H9 (cell line): ENCODE measurements around the gene SBK3. TPM values are rescaled to one million over a fixed set of nuclear protein-coding genes. Genes with fewer than 3 reads are reported as not detected.

ENCODE experiments used
- DNase-seq: peaks from one replicate; pipeline ENCODE4 v3.0.0-alpha.2; 2017
- H2AFZ ChIP-seq: one replicate; pipeline ENCODE4 v1.6.1; 2013; ENCODE audit warnings: mild to moderate bottlenecking, low read length, control low read depth, moderate library complexity
- H2AK5ac ChIP-seq: 2 replicates; pipeline ENCODE4 v1.6.1; 2013; ENCODE audit warnings: low read length, control low read depth, mixed read lengths; ENCODE audit not compliant: insufficient read length
- H2BK120ac ChIP-seq: one replicate; pipeline ENCODE4 v1.6.1; 2013; ENCODE audit warnings: low read depth, mild to moderate bottlenecking, low read length, control low read depth, inconsistent platforms; ENCODE audit not compliant: poor library complexity, severe bottlenecking
- H2BK12ac ChIP-seq: 2 replicates; pipeline ENCODE4 v1.6.1; 2013; ENCODE audit warnings: low read length, control low read depth, mixed read lengths, low read depth; ENCODE audit not compliant: insufficient read length
- H2BK15ac ChIP-seq: 2 replicates; pipeline ENCODE4 v1.6.1; 2013; ENCODE audit warnings: low read depth, low read length, control low read depth
- H2BK20ac ChIP-seq: one replicate; pipeline ENCODE4 v1.6.1; 2013; ENCODE audit warnings: low read depth, mild to moderate bottlenecking, low read length, control low read depth, inconsistent platforms; ENCODE audit not compliant: poor library complexity, severe bottlenecking
- H2BK5ac ChIP-seq: 2 replicates; pipeline ENCODE4 v1.6.1; 2013; ENCODE audit warnings: low read length, control low read depth, mixed read lengths; ENCODE audit not compliant: insufficient read length
- H3K14ac ChIP-seq: 2 replicates; pipeline ENCODE4 v1.6.1; 2013; ENCODE audit warnings: low read length, control low read depth; ENCODE audit not compliant: insufficient read depth
- H3K18ac ChIP-seq: 2 replicates; pipeline ENCODE4 v1.6.1; 2013; ENCODE audit warnings: low read depth, mild to moderate bottlenecking, mixed read lengths, low read length, control low read depth; ENCODE audit not compliant: insufficient read length
- H3K23ac ChIP-seq: 2 replicates; pipeline ENCODE4 v1.6.1; 2013; ENCODE audit warnings: low read length, control low read depth, mixed read lengths, low read depth; ENCODE audit not compliant: insufficient read length
- H3K23me2 ChIP-seq: 2 replicates; pipeline ENCODE4 v1.6.1; 2013; ENCODE audit warnings: low read depth, mild to moderate bottlenecking, mixed read lengths, low read length, control low read depth; ENCODE audit not compliant: insufficient read length, poor library complexity, severe bottlenecking
- H3K27ac ChIP-seq: 2 replicates; pipeline ENCODE4 v1.5.1; 2013; ENCODE audit warnings: low read length, control low read depth, mixed read lengths, low read depth; ENCODE audit not compliant: insufficient read length
- H3K27me3 ChIP-seq: 2 replicates; pipeline ENCODE4 v1.6.1; 2013; ENCODE audit warnings: low read length, control low read depth, inconsistent platforms; ENCODE audit not compliant: insufficient read depth
- H3K4ac ChIP-seq: 2 replicates; pipeline ENCODE4 v1.6.1; 2013; ENCODE audit warnings: low read depth, mild to moderate bottlenecking, control low read depth, inconsistent platforms, low read length, moderate library complexity
- H3K4me1 ChIP-seq: 2 replicates; pipeline ENCODE4 v1.6.1; 2013; ENCODE audit warnings: low read length, control low read depth, inconsistent platforms; ENCODE audit not compliant: insufficient read depth
- H3K4me2 ChIP-seq: 2 replicates; pipeline ENCODE4 v1.6.1; 2013; ENCODE audit warnings: low read length, control low read depth, mixed read lengths; ENCODE audit not compliant: insufficient read length, insufficient read depth
- H3K56ac ChIP-seq: 2 replicates; pipeline ENCODE4 v1.6.1; 2013; ENCODE audit warnings: low read depth, mild to moderate bottlenecking, mixed read lengths, low read length, control low read depth; ENCODE audit not compliant: insufficient read length
- H3K79me1 ChIP-seq: 2 replicates; pipeline ENCODE4 v1.6.1; 2013; ENCODE audit warnings: low read depth, mild to moderate bottlenecking, moderate library complexity, low read length, control low read depth, inconsistent platforms; ENCODE audit not compliant: insufficient read depth, poor library complexity, severe bottlenecking
- H3K79me2 ChIP-seq: 2 replicates; pipeline ENCODE4 v1.6.1; 2013; ENCODE audit warnings: low read length, control low read depth, inconsistent platforms; ENCODE audit not compliant: insufficient read depth
- H3K9ac ChIP-seq: 2 replicates; pipeline ENCODE4 v1.6.1; 2013; ENCODE audit warnings: low read length, control low read depth, mixed read lengths; ENCODE audit not compliant: insufficient read length; ENCODE audit errors: extremely low read depth
- H3K9me3 ChIP-seq: one replicate; pipeline ENCODE4 v1.6.1; 2013; ENCODE audit warnings: low read depth, low read length, inconsistent platforms; ENCODE audit not compliant: control insufficient read depth
- H3T11ph ChIP-seq: one replicate; pipeline ENCODE4 v1.6.1; 2013; ENCODE audit warnings: mild to moderate bottlenecking, low read length, control low read depth, inconsistent platforms
- H4K20me1 ChIP-seq: one replicate; pipeline ENCODE4 v1.6.1; 2013; ENCODE audit not compliant: control insufficient read depth, insufficient read length, insufficient read depth
- H4K5ac ChIP-seq: 2 replicates; pipeline ENCODE4 v1.6.1; 2013; ENCODE audit warnings: low read depth, mild to moderate bottlenecking, mixed read lengths, low read length, control low read depth; ENCODE audit not compliant: insufficient read length
- H4K8ac ChIP-seq: replicated peaks from 2 replicates; pipeline ENCODE4 v1.6.1; 2013; ENCODE audit warnings: low read length, control low read depth, mixed read lengths, low read depth; ENCODE audit not compliant: insufficient read length
- H4K91ac ChIP-seq: 2 replicates; pipeline ENCODE4 v1.6.1; 2013; ENCODE audit warnings: low read depth, mild to moderate bottlenecking, moderate library complexity, mixed read lengths, low read length, control low read depth; ENCODE audit not compliant: insufficient read length
- H3K27ac Mint-ChIP-seq, 3 experiments: 2 replicates in 2 of 3; 3 replicates in 1 of 3; pipeline ENCODE4 v1.8.0; 2020 to 2021; ENCODE audit warnings: mixed read lengths in 3 of 3, mild to moderate bottlenecking in 1 of 3, moderate library complexity in 1 of 3
- H3K27me3 Mint-ChIP-seq: 2 replicates; pipeline ENCODE4 v1.8.0; 2021; ENCODE audit warnings: low read depth, mild to moderate bottlenecking, moderate library complexity, mixed read lengths
- H3K36me3 Mint-ChIP-seq, 3 experiments: 2 replicates in 2 of 3; 3 replicates in 1 of 3; pipeline ENCODE4 v1.8.0; 2020 to 2021; ENCODE audit warnings: low read depth in 3 of 3, mixed read lengths in 3 of 3; ENCODE audit not compliant: insufficient read depth in 1 of 3
- H3K4me1 Mint-ChIP-seq, 2 experiments: 2 replicates each; pipeline ENCODE4 v1.8.0; 2020; ENCODE audit warnings: mixed read lengths in 2 of 2
- H3K4me3 Mint-ChIP-seq, 2 experiments: 2 replicates in 1 of 2; 3 replicates in 1 of 2; pipeline ENCODE4 v1.8.0; 2020 to 2021; ENCODE audit warnings: mild to moderate bottlenecking in 2 of 2, mixed read lengths in 2 of 2, moderate library complexity in 1 of 2
- H3K9me3 Mint-ChIP-seq, 2 experiments: 2 replicates in 1 of 2; 3 replicates in 1 of 2; pipeline ENCODE4 v1.8.0; 2020; ENCODE audit warnings: mild to moderate bottlenecking in 2 of 2, mixed read lengths in 2 of 2, moderate library complexity in 1 of 2
- CTCF ChIP-seq: fragments of 200-600 bp; sonication (generic); conservative IDR thresholded peaks from 3 replicates; pipeline ENCODE4 v1.8.0; 2021; ENCODE audit warnings: antibody characterized with exemption, mild to moderate bottlenecking
- WGBS: extraction: QIAGEN DNeasy Blood & Tissue Kit; methylation state at CpG from one replicate; pipeline ENCODE4 v1.1.7; 2013; ENCODE audit warnings: missing lambda C conversion rate, low lambda C conversion rate, mixed read lengths; ENCODE audit not compliant: insufficient read length; ENCODE audit errors: extremely low coverage; 5-methylcytosine and 5-hydroxymethylcytosine counted together
- total RNA-seq: library from RNA; stranded (reverse); gene quantifications from 2 replicates; pipeline ENCODE4 v1.2.1, GENCODE V29; 2021

Gene SBK3
- total RNA-seq, 1 experiment from 2014 or later = 0.70 TPM

DNA sequence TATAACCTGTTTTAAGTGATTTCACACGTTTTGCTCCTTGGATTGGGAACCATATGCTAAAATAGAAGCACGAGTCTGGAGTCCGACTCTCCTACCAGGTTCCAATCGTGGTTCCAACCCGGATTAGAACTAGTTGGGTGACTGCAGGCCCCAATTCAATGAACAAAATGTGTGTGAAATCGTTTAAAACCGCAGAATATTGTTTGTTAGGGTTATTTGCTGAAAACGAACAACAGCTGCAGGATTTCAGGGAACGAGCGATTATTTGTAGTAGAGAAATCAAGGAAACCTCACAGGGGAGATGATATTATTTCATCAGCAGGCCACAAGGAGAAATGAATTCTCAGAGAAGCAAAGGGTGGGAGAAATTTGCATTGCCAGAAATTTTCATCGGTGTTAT is 40.4 kb downstream of the SBK3 start:
- Histone ChIP-seq H4K5ac (no peak overlapping the region), H2BK15ac (no peak overlapping the region), H3K79me2 (no peaks in the 10 kb centered on the region), H3K23me2 (no peaks in the 10 kb centered on the region), H3K23ac (no peak overlapping the region), H2BK5ac (no peak overlapping the region), H3K4me1 (no peaks in the 10 kb centered on the region), H3K56ac (no peak overlapping the region), H2BK20ac (no peak overlapping the region), H3K9ac (no peak overlapping the region), H3K4me2 (no peak overlapping the region), H4K8ac (no peak overlapping the region), H4K20me1 (no peaks in the 10 kb centered on the region), H3T11ph (no peak overlapping the region), H4K91ac (no peak overlapping the region), H3K79me1 (no peaks in the 10 kb centered on the region), H3K9me3 (no peaks in the 10 kb centered on the region), H2BK12ac (no peak overlapping the region), H2BK120ac (no peak overlapping the region), H3K18ac (no peak overlapping the region), H3K27me3 (peaks cover 5% of the 10 kb centered on the region), H2AFZ (no peak overlapping the region), H3K4ac (no peak overlapping the region), H3K27ac (no peak overlapping the region), H2AK5ac (no peak overlapping the region), H3K14ac (no peak overlapping the region)
- H3K4me1 Mint-ChIP-seq = 0 out of 4 replicates have a peak, but pooled peaks cover 0 to 2% of the 10 kb centered on the region in 2 experiments
- H3K4me3 Mint-ChIP-seq = no peak overlapping the region
- no peak for DNase-seq
- peaks cover 3 to 8% (median 7%) of the 10 kb centered on the region in 3 experiments for H3K36me3 Mint-ChIP-seq
- no peak overlapping the region for H3K27ac Mint-ChIP-seq
- TF ChIP-seq CTCF = no peak
- no CpG with 5 or more reads among the region's 11 CpGs for WGBS
- H3K9me3 Mint-ChIP-seq = peaks cover 11 to 19% of the 10 kb centered on the region in 2 experiments
- peaks cover 63% of the 10 kb centered on the region for H3K27me3 Mint-ChIP-seq
